ENCODE results near the gene PCGF2. TPM values are rescaled to one million over a fixed set of nuclear protein-coding genes. Genes with fewer than 3 reads are reported as not detected.

The PCGF2 gene
- total RNA-seq, 4 donors from 2014 or later = 1.3 to 4.0 (median 1.6) TPM

DNA sequence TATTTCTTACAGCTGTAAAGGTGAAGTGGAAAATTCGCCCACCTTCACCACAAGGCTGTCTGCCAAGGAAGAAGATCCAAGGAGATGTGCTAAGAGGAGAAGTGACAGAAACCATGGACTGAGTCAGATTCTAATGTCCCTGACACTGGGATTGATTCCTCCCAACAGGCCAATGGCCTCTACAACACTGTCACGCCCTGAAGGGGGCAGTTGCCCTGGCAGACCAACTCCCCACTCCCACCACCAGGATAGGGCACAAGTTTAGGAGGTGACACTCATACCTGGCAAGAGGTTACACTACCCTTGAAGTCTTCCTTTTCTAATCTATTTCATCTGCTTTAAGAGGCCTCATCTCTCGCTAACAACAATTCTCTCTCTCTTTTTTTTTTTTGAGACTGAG, 35.1 kb upstream of the PCGF2 start:
- no peak for DNase-seq
- H3K4me3 ChIP-seq = no peak overlapping the region
- peaks cover 0 to 88% of the 10 kb centered on the region in 2 donors for H3K36me3 ChIP-seq
- no peak overlapping the region for H3K27ac ChIP-seq
- in situ Hi-C loops (cut with MboI; ENCODE audit: low sequenced_read_pairs in 4 of 4) (no loop called here), intact Hi-C loops (cut with DNase I; ENCODE audit: low total_unique reads) (no loop called here)
- no peak for TF ChIP-seq POLR2A (IDR thresholded peaks at IDR 0.05)
- TF ChIP-seq, protein P1, sequence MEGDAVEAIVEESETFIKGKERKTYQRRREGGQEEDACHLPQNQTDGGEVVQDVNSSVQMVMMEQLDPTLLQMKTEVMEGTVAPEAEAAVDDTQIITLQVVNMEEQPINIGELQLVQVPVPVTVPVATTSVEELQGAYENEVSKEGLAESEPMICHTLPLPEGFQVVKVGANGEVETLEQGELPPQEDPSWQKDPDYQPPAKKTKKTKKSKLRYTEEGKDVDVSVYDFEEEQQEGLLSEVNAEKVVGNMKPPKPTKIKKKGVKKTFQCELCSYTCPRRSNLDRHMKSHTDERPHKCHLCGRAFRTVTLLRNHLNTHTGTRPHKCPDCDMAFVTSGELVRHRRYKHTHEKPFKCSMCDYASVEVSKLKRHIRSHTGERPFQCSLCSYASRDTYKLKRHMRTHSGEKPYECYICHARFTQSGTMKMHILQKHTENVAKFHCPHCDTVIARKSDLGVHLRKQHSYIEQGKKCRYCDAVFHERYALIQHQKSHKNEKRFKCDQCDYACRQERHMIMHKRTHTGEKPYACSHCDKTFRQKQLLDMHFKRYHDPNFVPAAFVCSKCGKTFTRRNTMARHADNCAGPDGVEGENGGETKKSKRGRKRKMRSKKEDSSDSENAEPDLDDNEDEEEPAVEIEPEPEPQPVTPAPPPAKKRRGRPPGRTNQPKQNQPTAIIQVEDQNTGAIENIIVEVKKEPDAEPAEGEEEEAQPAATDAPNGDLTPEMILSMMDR (IDR thresholded peaks at IDR 0.05 in 4 of 5, conservative IDR thresholded peaks at IDR 0.05 in 1 of 5) = no peak
- no peaks in the 10 kb centered on the region for H3K9me3 ChIP-seq
- H3K27me3 ChIP-seq = no peaks in the 10 kb centered on the region
- no peaks in the 10 kb centered on the region for H3K4me1 ChIP-seq
- no peak for ATAC-seq

DNA sequence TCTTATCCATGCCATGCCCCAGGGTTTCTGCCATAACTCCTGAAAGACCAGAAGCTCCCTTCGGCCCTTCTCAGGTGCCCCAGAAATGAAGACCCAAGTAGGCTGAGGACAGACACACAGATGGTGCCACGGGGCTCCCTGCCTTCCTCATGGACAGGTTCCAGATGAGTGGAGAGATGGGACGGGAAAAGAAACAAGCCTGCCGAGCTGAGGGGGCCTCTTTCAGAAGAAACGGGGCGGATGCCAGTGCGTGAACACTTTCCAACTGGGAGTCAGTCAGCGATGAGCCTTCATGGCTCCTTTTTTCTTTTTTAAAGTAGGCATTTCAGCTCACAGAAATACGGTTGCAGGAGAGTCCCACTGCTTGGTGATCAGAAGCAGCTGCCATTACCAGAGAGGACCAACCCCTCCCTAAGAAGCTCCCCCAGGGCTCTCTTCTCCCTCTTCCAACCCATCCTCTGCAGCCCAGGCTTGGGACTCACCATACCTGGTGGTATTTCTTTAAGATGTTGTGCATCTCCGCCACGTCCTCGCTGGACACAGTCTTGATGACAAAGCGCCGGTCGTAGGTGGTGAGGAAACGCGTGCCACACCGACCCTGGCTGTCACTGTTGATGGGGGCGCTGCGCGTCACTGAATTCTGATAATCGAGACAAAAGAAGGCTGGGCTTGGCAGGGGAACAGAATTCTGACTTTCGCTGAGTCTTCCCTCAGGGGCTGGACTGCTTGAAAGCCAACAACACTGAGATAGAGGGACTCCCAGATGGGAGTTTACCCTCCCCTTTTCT, 32.0 kb upstream of the PCGF2 start:
- intact Hi-C loops (cut with DNase I; ENCODE audit: low total_unique reads) = no loop called here
- ATAC-seq (no peak), DNase-seq (no peak)
- no peak overlapping the region for H3K27ac ChIP-seq
- in situ Hi-C loops (cut with MboI; ENCODE audit: low sequenced_read_pairs in 4 of 4) = no loop called here
- H3K4me1 ChIP-seq = no peaks in the 10 kb centered on the region
- peaks cover 5 to 98% of the 10 kb centered on the region in 2 donors for H3K36me3 ChIP-seq
- TF ChIP-seq, protein P1 (IDR thresholded peaks at IDR 0.05 in 4 of 5, conservative IDR thresholded peaks at IDR 0.05 in 1 of 5) = no peak
- no peak for TF ChIP-seq POLR2A (IDR thresholded peaks at IDR 0.05)
- no peaks in the 10 kb centered on the region for H3K27me3 ChIP-seq
- H3K4me3 ChIP-seq = no peak overlapping the region
- no peaks in the 10 kb centered on the region for H3K9me3 ChIP-seq

DNA sequence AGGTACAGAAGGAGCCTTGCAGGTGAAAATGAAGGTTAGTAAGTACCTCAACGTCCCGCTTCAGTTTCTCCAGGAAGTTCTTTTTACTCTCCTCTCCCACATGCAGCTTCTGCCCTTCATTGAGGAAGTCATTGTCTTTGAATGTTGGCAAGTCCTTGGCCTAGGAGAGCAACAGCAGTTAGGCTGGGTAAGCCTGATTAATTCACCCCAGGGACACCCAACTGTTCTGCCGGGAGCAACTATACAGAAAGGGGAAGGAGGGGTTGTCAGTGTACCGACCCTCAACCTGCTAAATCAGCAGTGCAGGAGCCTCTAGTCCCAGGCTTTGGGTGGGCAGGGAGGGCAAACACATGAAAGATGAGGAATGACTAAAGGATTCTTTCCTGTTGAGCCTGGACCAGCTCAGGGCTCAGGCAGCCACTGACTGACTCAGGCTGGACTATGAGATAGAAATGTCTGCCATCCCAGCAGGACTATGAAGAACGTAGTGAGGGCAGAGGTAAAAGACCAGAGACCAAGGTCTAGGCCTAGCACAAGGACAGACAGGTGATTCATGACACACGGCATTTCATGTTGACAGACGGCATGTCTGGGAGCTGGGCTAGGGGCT, 29.6 kb upstream of the PCGF2 start:
- intact Hi-C loops (cut with DNase I; ENCODE audit: low total_unique reads) = no loop called here
- in situ Hi-C loops (cut with MboI; ENCODE audit: low sequenced_read_pairs in 4 of 4) = no loop called here
- TF ChIP-seq, protein P1 (IDR thresholded peaks at IDR 0.05 in 4 of 5, conservative IDR thresholded peaks at IDR 0.05 in 1 of 5) = no peak
- no peak for TF ChIP-seq POLR2A (IDR thresholded peaks at IDR 0.05)
- Histone ChIP-seq H3K36me3 (peaks cover 5 to 99% of the 10 kb centered on the region in 2 donors), H3K4me1 (no peaks in the 10 kb centered on the region), H3K9me3 (no peaks in the 10 kb centered on the region), H3K27me3 (no peaks in the 10 kb centered on the region), H3K27ac (no peak overlapping the region), H3K4me3 (no peak overlapping the region)
- ATAC-seq (no peak), DNase-seq (no peak)

DNA sequence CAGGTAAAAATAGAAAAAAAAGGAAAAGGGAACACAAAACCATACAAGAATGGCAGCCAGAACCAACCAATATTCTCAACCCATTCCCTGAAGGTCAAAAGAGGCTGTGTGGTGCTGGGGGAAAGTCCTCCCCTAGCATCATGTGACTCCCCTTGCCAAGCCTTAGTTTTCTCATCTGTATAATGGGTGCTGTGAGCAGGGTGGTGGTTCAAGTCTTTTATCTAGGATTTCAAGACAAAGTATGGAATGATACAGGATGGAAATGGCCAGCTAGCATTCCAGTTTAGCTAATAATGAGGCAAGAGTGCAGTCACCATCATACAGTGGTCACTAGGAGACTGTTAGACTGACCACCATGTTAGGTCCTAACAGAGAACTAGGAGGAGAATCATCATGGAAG, 25.1 kb upstream of the PCGF2 start:
- TF ChIP-seq POLR2A (IDR thresholded peaks at IDR 0.05) = no peak
- TF ChIP-seq, protein P1 (IDR thresholded peaks at IDR 0.05 in 4 of 5, conservative IDR thresholded peaks at IDR 0.05 in 1 of 5) = no peak
- no peak for ATAC-seq

More for the DNA sequence above, 25.1 kb upstream of the PCGF2 start:
- Histone ChIP-seq H3K4me1 (no peaks in the 10 kb centered on the region), H3K4me3 (no peak overlapping the region), H3K9me3 (no peaks in the 10 kb centered on the region), H3K36me3 (peaks cover 5 to 95% of the 10 kb centered on the region in 2 donors), H3K27ac (no peak overlapping the region), H3K27me3 (no peaks in the 10 kb centered on the region)
- DNase-seq = no peak
- in situ Hi-C loops (cut with MboI; ENCODE audit: low sequenced_read_pairs in 4 of 4) = no loop called here
- intact Hi-C loops (cut with DNase I; ENCODE audit: low total_unique reads) = no loop called here

Measured in gastrocnemius medialis (tissue), 4 donors.